Measurements from ENCODE around the gene CAPN10.

CAPN10 gene

GRCh38 chr2:240575101-240575965 lies 11.2 kb upstream of the CAPN10 start:
- no peak for DNase-seq

- no peak for DNase-seq
These were observed 10.5 kb upstream of the CAPN10 start for GRCh38 chr2:240576036-240576435.

GRCh38 chr2:240576436-240577205 lies 9.9 kb upstream of the CAPN10 start:
- no peak for DNase-seq

- DNase-seq = no peak
These were observed 9.0 kb upstream of the CAPN10 start for GRCh38 chr2:240577281-240578109.

- DNase-seq = no peak
These were observed 8.5 kb upstream of the CAPN10 start for GRCh38 chr2:240578110-240578450.

- no peak for DNase-seq
These were observed 8.0 kb upstream of the CAPN10 start for GRCh38 chr2:240578488-240578887.

- DNase-seq = no peak
These were observed 7.3 kb upstream of the CAPN10 start for GRCh38 chr2:240579071-240579762.

- no peak for DNase-seq
These were observed 6.5 kb upstream of the CAPN10 start for GRCh38 chr2:240579771-240580614.

GRCh38 chr2:240581811-240582210 lies 4.7 kb upstream of the CAPN10 start:
- no peak for DNase-seq

- no peak for DNase-seq
These were observed 3.8 kb upstream of the CAPN10 start for GRCh38 chr2:240582781-240583180.

- DNase-seq = no peak
These were observed 2.8 kb upstream of the CAPN10 start for GRCh38 chr2:240583774-240584173.

- DNase-seq = peak; percentile 50
These were observed 2.0 kb upstream of the CAPN10 start for GRCh38 chr2:240584486-240585031.

GRCh38 chr2:240585101-240585500 lies 1.4 kb upstream of the CAPN10 start:
- DNase-seq = no peak

GRCh38 chr2:240585681-240586197 lies 795 bp upstream of the CAPN10 start:
- DNase-seq = no peak

GRCh38 chr2:240586919-240587800 lies 626 bp downstream of the CAPN10 start:
- no peak for DNase-seq

- DNase-seq = no peak
These were observed 1.6 kb downstream of the CAPN10 start for GRCh38 chr2:240588006-240588655.

GRCh38 chr2:240588669-240589068 lies 2.1 kb downstream of the CAPN10 start:
- DNase-seq = no peak

GRCh38 chr2:240589375-240589774 lies 2.8 kb downstream of the CAPN10 start:
- no peak for DNase-seq

- no peak for DNase-seq
These were observed 3.5 kb downstream of the CAPN10 start for GRCh38 chr2:240589850-240590525.

All from SIG-M5 (cell line).